ENCODE measurements around the gene AK6.

The AK6 gene

DNA sequence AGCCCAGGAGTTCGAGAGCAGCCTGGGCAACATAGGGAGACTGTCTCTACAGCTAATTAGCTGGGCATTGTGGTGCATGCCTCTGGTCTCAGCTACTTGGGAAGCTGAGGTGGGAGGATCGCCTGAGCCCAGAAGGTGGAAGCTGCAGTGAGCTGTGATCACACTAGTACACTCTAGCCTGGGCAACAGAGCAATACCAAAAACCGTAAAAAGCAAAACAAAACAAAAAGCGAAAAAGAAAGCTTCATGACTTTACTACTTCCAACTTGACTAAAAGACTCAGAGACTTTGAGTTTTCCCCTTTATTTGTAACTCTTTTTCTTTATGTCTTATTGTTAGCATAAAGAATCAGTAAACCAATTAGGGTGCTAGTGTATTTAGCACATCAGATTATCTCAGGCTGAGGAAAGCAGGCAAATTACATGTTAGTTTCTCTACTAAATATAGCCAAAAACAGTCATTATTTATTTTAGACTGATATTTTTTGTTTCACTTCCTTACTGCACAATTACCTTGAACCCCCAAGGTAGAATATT lies 5.7 kb upstream of the AK6 start:
- TF ChIP-seq, protein P1, sequence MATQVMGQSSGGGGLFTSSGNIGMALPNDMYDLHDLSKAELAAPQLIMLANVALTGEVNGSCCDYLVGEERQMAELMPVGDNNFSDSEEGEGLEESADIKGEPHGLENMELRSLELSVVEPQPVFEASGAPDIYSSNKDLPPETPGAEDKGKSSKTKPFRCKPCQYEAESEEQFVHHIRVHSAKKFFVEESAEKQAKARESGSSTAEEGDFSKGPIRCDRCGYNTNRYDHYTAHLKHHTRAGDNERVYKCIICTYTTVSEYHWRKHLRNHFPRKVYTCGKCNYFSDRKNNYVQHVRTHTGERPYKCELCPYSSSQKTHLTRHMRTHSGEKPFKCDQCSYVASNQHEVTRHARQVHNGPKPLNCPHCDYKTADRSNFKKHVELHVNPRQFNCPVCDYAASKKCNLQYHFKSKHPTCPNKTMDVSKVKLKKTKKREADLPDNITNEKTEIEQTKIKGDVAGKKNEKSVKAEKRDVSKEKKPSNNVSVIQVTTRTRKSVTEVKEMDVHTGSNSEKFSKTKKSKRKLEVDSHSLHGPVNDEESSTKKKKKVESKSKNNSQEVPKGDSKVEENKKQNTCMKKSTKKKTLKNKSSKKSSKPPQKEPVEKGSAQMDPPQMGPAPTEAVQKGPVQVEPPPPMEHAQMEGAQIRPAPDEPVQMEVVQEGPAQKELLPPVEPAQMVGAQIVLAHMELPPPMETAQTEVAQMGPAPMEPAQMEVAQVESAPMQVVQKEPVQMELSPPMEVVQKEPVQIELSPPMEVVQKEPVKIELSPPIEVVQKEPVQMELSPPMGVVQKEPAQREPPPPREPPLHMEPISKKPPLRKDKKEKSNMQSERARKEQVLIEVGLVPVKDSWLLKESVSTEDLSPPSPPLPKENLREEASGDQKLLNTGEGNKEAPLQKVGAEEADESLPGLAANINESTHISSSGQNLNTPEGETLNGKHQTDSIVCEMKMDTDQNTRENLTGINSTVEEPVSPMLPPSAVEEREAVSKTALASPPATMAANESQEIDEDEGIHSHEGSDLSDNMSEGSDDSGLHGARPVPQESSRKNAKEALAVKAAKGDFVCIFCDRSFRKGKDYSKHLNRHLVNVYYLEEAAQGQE (IDR thresholded peaks at IDR 0.05; ENCODE audit: insufficient read depth in 1 of 2, low read depth in 2 of 2, low read length in 2 of 2): no peak

DNA sequence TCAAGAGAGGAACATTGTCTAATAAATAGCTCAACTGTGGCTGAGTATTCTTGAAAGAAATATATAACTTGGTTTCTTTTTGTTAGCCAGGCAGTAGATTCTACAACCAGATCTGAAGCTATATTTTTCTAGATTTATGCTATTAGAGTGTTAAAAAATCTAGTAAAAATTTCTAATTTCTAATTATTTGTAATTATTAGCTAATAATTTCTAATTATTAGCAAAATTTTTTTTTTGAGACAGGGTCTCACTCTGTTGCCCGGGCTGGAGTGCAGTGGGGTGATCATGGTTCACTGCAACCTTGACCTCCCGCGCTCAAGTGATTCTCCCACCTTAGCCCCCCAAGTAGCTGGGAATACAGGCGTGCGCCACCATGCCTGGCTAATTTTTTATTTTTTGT lies 3.1 kb upstream of the AK6 start:
- no peak for TF ChIP-seq POLR2AphosphoS5 (IDR thresholded peaks at IDR 0.05; ENCODE audit: low read depth, low read length)
- TF ChIP-seq, protein P1 (IDR thresholded peaks at IDR 0.05; ENCODE audit: insufficient read depth in 1 of 2, low read depth in 2 of 2, low read length in 2 of 2): no peak
- TF ChIP-seq SIN3A (IDR thresholded peaks at IDR 0.05; ENCODE audit: borderline replicate concordance, insufficient read depth, low read length): no peak
- no peak for TF ChIP-seq FOXP2 (optimal IDR thresholded peaks at IDR 0.05; ENCODE audit: borderline replicate concordance, extremely low read depth, extremely low read length, insufficient read depth)
- no peak for TF ChIP-seq TAF1 (IDR thresholded peaks at IDR 0.05; ENCODE audit: borderline replicate concordance, insufficient read depth, low read length)

DNA sequence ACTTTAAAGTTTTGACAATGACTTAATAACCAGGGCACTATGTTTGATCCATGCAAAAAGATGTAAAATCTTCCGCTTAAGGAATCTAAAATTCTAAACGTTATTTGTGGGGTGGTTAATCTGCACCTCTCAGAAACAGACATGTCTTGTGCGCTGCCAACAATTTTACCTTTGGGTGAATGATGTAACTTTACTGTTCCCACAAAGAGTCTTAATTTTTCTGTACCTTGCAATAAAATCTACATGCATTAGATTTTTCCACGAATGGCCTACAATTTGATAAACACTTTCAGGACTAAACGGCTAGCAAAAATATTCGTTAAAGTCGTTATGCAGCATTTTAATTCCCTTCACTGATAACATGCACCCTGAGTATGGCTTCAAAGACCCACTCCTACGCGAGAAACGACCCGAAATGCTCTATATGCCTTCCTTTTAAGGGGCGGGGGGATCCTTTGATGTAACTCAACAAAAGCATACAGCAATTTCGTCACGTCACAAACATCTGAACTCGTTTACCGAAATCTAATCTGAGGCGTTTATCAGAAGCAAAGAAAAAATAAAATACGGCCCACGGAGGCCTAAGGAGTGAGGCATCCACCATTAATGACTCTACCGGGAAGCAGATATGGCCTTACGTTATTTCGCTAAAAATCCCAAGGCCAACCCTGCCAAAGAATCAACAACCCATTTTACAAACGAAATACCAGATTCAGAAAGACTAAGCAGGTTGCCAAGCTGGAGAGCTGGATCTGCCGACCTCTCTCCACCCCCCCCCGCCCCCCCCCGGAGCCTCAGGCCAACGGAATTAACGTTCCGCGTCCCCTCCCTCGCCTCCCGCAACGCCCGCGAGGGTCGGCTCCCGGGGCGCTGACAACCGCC lies 621 bp downstream of the AK6 start:
- TF ChIP-seq SIN3A (IDR thresholded peaks at IDR 0.05; ENCODE audit: borderline replicate concordance, insufficient read depth, low read length) (no peak), POLR2AphosphoS5 (IDR thresholded peaks at IDR 0.05; ENCODE audit: low read depth, low read length) (no peak), FOXP2 (optimal IDR thresholded peaks at IDR 0.05; ENCODE audit: borderline replicate concordance, extremely low read depth, extremely low read length, insufficient read depth) (no peak), TAF1 (IDR thresholded peaks at IDR 0.05; ENCODE audit: borderline replicate concordance, insufficient read depth, low read length) (no peak)
- TF ChIP-seq, protein P1 (IDR thresholded peaks at IDR 0.05; ENCODE audit: insufficient read depth in 1 of 2, low read depth in 2 of 2, low read length in 2 of 2): no peak

DNA sequence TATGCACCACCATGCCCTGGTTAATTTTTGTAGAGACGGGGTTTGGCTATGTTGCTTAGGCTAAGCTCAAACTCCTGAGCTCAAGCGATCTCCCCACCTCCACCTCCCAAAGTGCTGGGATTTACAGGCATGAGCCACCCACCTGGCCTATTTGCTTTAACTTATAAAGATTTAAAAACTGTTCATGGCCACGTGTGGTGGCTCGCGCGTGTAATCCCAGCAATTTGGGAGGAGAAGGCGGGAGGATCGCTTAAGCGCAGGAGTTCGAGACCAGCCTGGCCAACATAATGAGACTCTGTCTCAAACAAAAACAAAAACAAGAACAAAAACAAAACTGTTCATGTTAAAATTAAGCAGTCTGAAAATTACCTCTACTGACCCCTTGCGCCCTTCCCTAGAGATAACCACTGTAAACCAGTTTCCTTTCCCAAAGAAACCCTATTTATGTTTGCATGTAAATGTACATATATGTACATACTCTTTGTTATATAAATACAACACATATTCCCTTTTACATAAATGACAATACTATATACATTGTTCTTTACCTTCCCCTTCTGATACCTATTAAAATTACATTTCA lies 1.5 kb downstream of the AK6 start:
- TF ChIP-seq, protein P1 (IDR thresholded peaks at IDR 0.05; ENCODE audit: insufficient read depth in 1 of 2, low read depth in 2 of 2, low read length in 2 of 2): no peak
- TF ChIP-seq TAF1 (IDR thresholded peaks at IDR 0.05; ENCODE audit: borderline replicate concordance, insufficient read depth, low read length) (no peak), SIN3A (IDR thresholded peaks at IDR 0.05; ENCODE audit: borderline replicate concordance, insufficient read depth, low read length) (no peak), POLR2AphosphoS5 (IDR thresholded peaks at IDR 0.05; ENCODE audit: low read depth, low read length) (no peak), FOXP2 (optimal IDR thresholded peaks at IDR 0.05; ENCODE audit: borderline replicate concordance, extremely low read depth, extremely low read length, insufficient read depth) (no peak)

Measured in PFSK-1 (cell line).